DND-41 (cell line): ENCODE data around the gene CD82.

Experiments
- ATAC-seq: fragments of 200-7000 bp; cut with Tn5 transposase; 3 replicates; pipeline ENCODE4 v1.9.1; 2021; ENCODE audit warnings: low read depth; ENCODE audit not compliant: insufficient read depth
- DNase-seq: peaks from one replicate; pipeline ENCODE4 v3.0.0-alpha.2; 2020
- H2AFZ ChIP-seq: 2 replicates; pipeline ENCODE4 v1.6.0; 2012; ENCODE audit warnings: low read depth, low read length
- H3K27ac ChIP-seq: 2 replicates; pipeline ENCODE4 v1.5.1; 2012; ENCODE audit warnings: low read length, inconsistent platforms
- H3K27me3 ChIP-seq: fragments of 200-600 bp; sonication (generic); 2 replicates; pipeline ENCODE4 v1.6.0; 2012; ENCODE audit warnings: low read length, mild to moderate bottlenecking, inconsistent platforms; ENCODE audit not compliant: insufficient read depth, poor library complexity
- H3K36me3 ChIP-seq: 2 replicates; pipeline ENCODE4 v1.5.1; 2012; ENCODE audit warnings: low read length, inconsistent platforms; ENCODE audit not compliant: insufficient read depth
- H3K4me1 ChIP-seq: 2 replicates; pipeline ENCODE4 v1.5.1; 2012; ENCODE audit warnings: mild to moderate bottlenecking, low read length; ENCODE audit not compliant: insufficient read depth
- H3K4me2 ChIP-seq: 2 replicates; pipeline ENCODE4 v1.6.0; 2012; ENCODE audit warnings: mild to moderate bottlenecking, moderate library complexity, low read length, inconsistent platforms; ENCODE audit not compliant: insufficient read depth
- H3K4me3 ChIP-seq, 2 experiments: fragments of 200-600 bp in 1 of 2; shearing (Covaris generic) in 1 of 2; 2 replicates each; pipeline ENCODE4 v1.5.1; 2012 to 2016; ENCODE audit warnings: inconsistent platforms in 2 of 2, low read length in 2 of 2, mild to moderate bottlenecking in 2 of 2, low read depth in 1 of 2, moderate library complexity in 1 of 2
- H3K79me2 ChIP-seq: 2 replicates; pipeline ENCODE4 v1.6.0; 2012; ENCODE audit warnings: low read length, inconsistent platforms; ENCODE audit not compliant: insufficient read depth
- H3K9ac ChIP-seq: 2 replicates; pipeline ENCODE4 v1.6.0; 2012; ENCODE audit warnings: low read depth, mild to moderate bottlenecking, inconsistent platforms, low read length, moderate library complexity
- H3K9me3 ChIP-seq: 2 replicates; pipeline ENCODE4 v1.5.1; 2012; ENCODE audit warnings: low read length, moderate library complexity, mild to moderate bottlenecking, inconsistent platforms; ENCODE audit not compliant: insufficient read depth, severe bottlenecking
- H4K20me1 ChIP-seq: 2 replicates; pipeline ENCODE4 v1.6.0; 2012; ENCODE audit warnings: low read length; ENCODE audit not compliant: insufficient read depth
- EZH2 ChIP-seq: IDR thresholded peaks from 3 replicates; pipeline ENCODE4 v1.6.1; 2012; ENCODE audit warnings: borderline replicate concordance, low read depth, mild to moderate bottlenecking, moderate library complexity, low read length, inconsistent platforms; ENCODE audit not compliant: severe bottlenecking
- TF ChIP-seq, protein P1 (sequence below): IDR thresholded peaks from 2 replicates; pipeline ENCODE4 v1.5.1; 2012; ENCODE audit warnings: borderline replicate concordance, low read length, moderate library complexity, mild to moderate bottlenecking; ENCODE audit not compliant: poor library complexity, severe bottlenecking; ENCODE audit errors: extremely low read depth

The CD82 gene

DNA sequence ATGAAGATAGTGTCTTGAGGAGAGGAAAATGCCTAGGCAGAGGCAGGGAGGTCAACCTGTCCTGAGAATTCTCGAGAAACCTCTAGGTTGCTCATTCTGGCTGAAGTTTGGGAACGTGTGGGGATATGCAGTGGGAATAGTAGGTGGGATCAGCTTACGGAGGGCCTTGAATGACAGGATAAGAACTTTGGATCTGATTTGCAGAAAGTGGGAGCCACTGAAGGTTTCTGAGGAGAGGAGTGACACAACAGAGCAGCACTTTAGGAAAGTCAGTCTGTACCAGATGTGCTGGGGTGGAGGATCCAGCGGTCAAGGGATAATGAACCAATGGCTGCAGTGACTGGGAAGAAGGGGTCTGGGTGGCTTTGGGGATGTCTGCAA, 2.4 kb downstream of the CD82 start:
- no peak for DNase-seq
- Histone ChIP-seq H2AFZ (no peak overlapping the region), H3K4me2 (peak overlapping the region; percentile 85), H3K36me3 (peaks cover 40% of the 10 kb centered on the region), H4K20me1 (peaks cover 30% of the 10 kb centered on the region), H3K4me3 (peak overlapping the region; percentile 0 to 96; a peak in 3 of 4 replicates), H3K27me3 (no peaks in the 10 kb centered on the region), H3K9me3 (no peaks in the 10 kb centered on the region), H3K79me2 (peaks cover 70% of the 10 kb centered on the region), H3K9ac (peak overlapping the region; percentile 82), H3K4me1 (peaks cover 83% of the 10 kb centered on the region), H3K27ac (peak overlapping the region; percentile 95)
- TF ChIP-seq, protein P1, sequence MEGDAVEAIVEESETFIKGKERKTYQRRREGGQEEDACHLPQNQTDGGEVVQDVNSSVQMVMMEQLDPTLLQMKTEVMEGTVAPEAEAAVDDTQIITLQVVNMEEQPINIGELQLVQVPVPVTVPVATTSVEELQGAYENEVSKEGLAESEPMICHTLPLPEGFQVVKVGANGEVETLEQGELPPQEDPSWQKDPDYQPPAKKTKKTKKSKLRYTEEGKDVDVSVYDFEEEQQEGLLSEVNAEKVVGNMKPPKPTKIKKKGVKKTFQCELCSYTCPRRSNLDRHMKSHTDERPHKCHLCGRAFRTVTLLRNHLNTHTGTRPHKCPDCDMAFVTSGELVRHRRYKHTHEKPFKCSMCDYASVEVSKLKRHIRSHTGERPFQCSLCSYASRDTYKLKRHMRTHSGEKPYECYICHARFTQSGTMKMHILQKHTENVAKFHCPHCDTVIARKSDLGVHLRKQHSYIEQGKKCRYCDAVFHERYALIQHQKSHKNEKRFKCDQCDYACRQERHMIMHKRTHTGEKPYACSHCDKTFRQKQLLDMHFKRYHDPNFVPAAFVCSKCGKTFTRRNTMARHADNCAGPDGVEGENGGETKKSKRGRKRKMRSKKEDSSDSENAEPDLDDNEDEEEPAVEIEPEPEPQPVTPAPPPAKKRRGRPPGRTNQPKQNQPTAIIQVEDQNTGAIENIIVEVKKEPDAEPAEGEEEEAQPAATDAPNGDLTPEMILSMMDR = no peak
- no peak for TF ChIP-seq EZH2
- ATAC-seq = no peak

DNA sequence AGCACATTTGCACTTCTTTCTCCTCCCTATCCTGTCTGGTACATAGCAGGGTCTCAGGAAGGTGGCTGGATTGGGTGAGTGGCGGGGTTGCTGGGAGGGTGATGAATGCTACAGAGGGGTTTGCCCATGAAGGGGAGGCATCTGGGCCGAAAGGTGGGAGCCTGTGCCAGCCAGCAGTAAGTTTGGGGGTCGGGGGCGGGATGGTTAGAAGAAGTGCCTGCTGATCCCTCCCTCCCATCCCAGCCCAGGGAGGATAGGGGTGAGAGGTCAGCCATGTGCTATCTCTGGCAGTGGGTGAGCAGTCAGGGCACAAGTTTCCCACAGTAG, 2.8 kb downstream of the CD82 start:
- no peak overlapping the region for H2AFZ ChIP-seq
- peaks cover 74% of the 10 kb centered on the region for H3K79me2 ChIP-seq
- peak overlapping the region; percentile 95 for H3K27ac ChIP-seq
- no peaks in the 10 kb centered on the region for H3K9me3 ChIP-seq
- peak overlapping the region; percentile 0 to 96; a peak in 3 of 4 replicates for H3K4me3 ChIP-seq
- H3K9ac ChIP-seq = peak overlapping the region; percentile 82
- peaks cover 44% of the 10 kb centered on the region for H3K36me3 ChIP-seq
- ATAC-seq = no peak
- TF ChIP-seq, protein P1 = no peak
- TF ChIP-seq EZH2 = no peak
- peak overlapping the region; percentile 85 for H3K4me2 ChIP-seq
- no peak for DNase-seq
- H3K4me1 ChIP-seq = peaks cover 87% of the 10 kb centered on the region
- H3K27me3 ChIP-seq = no peaks in the 10 kb centered on the region
- H4K20me1 ChIP-seq = peaks cover 30% of the 10 kb centered on the region

DNA sequence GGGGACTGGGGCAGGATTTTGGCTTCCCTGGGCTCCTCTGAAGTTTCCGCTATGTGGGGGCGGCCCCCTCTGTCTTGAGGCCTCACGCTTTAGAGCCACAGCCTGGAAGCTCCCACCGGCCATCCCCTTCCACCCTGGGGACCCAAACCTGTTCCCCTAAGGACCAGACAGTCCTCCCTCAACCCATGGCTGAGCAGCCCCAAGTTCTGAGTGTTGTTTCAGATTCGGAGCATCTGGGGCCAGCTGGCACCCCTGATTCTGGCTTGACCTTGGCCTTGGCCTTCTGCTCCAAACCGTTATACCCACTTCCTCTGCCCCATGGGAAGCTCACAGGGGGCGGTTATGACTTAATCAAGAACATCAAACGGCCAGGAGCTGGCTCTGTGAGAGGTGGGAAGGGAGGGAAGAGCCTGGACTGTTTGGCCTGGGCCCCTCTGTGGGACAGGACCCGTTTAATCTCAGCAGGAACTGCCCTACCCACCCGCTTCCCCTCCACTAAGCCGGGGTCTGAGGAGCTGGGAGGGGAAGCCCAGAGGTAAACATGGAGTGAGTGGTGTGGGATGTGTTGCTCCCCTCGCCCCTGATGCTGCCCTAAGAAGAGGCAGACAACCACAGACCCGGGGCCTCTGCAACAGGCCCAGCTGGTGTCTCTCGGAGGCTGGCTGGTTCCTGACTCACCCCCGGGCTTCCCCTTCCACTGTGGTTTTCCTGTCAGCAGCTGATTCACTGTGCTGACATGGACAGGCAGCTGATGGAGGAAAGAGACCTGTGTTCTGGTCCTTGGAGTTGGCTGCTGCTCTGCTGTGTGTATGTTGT, 3.4 kb downstream of the CD82 start:
- H2AFZ ChIP-seq = no peak overlapping the region
- ATAC-seq (peak; percentile 68), DNase-seq (peak; percentile 92)
- no peaks in the 10 kb centered on the region for H3K9me3 ChIP-seq
- peak overlapping the region; percentile 85 for H3K4me2 ChIP-seq
- TF ChIP-seq, protein P1 = no peak
- TF ChIP-seq EZH2 = no peak
- peaks cover 93% of the 10 kb centered on the region for H3K4me1 ChIP-seq
- H4K20me1 ChIP-seq = peaks cover 30% of the 10 kb centered on the region
- H3K27me3 ChIP-seq = no peaks in the 10 kb centered on the region
- peak overlapping the region; percentile 13 to 96; a peak in 3 of 4 replicates for H3K4me3 ChIP-seq
- peak overlapping the region; percentile 82 for H3K9ac ChIP-seq
- H3K36me3 ChIP-seq = peaks cover 48% of the 10 kb centered on the region
- H3K27ac ChIP-seq = peak overlapping the region; percentile 95
- H3K79me2 ChIP-seq = peaks cover 80% of the 10 kb centered on the region
